K562 (cell line): Measurements from ENCODE around the gene EZH1. TPM values are rescaled to one million over a fixed set of nuclear protein-coding genes. Genes with fewer than 3 reads are reported as not detected.

Source experiments
- BCOR ChIP-seq: fragments of 450-650 bp; IDR thresholded peaks from 2 replicates; pipeline ENCODE4 v1.6.1; 2016
- BRD9 ChIP-seq: fragments of 450-650 bp; IDR thresholded peaks from 2 replicates; pipeline ENCODE4 v1.6.1; 2018; ENCODE audit warnings: low read depth; ENCODE audit not compliant: partially characterized antibody
- CBFA2T2 ChIP-seq: fragments of 450-650 bp; conservative IDR thresholded peaks from 2 replicates; pipeline ENCODE4 v1.6.1; 2017; ENCODE audit warnings: mild to moderate bottlenecking
- CBFA2T3 ChIP-seq: fragments of 450-650 bp; IDR thresholded peaks from 2 replicates; pipeline ENCODE4 v1.6.1; 2017
- ELF4 ChIP-seq: fragments of 450-650 bp; formaldehyde crosslinking; IDR thresholded peaks from 2 replicates; pipeline ENCODE4 v1.4.0; 2022; ENCODE audit warnings: missing genetic modification characterization
- EP400 ChIP-seq: fragments of 450-650 bp; IDR thresholded peaks from 2 replicates; pipeline ENCODE4 v1.6.1; 2017; ENCODE audit warnings: antibody characterized with exemption, mild to moderate bottlenecking, moderate library complexity
- HDAC3 ChIP-seq: fragments of 450-650 bp; IDR thresholded peaks from 2 replicates; pipeline ENCODE4 v1.6.1; 2018; ENCODE audit warnings: borderline replicate concordance, mild to moderate bottlenecking, moderate library complexity; ENCODE audit not compliant: partially characterized antibody
- NCOA2 ChIP-seq, 2 experiments: fragments of 450-650 bp; IDR thresholded peaks; 2 replicates each; pipeline ENCODE4 v1.6.1; 2018; ENCODE audit warnings: mild to moderate bottlenecking in 2 of 2, moderate library complexity in 1 of 2; ENCODE audit not compliant: partially characterized antibody in 2 of 2
- NR1H2 ChIP-seq: sonication (generic); formaldehyde crosslinking; IDR thresholded peaks from 2 replicates; pipeline ENCODE4 v1.4.0; 2020; ENCODE audit warnings: mild to moderate bottlenecking, missing genetic modification reagents
- NR3C1 ChIP-seq: sonication (generic); formaldehyde crosslinking; IDR thresholded peaks from 2 replicates; pipeline ENCODE4 v1.8.1; 2022; ENCODE audit warnings: missing genetic modification reagents
- PHF21A ChIP-seq: fragments of 450-650 bp; IDR thresholded peaks from 2 replicates; pipeline ENCODE4 v1.6.1; 2017; ENCODE audit warnings: low read depth, borderline replicate concordance
- PREB ChIP-seq: sonication (generic); formaldehyde crosslinking; IDR thresholded peaks from 2 replicates; pipeline ENCODE4 v1.8.1; 2023; ENCODE audit warnings: mild to moderate bottlenecking, missing genetic modification reagents
- RBM22 ChIP-seq: fragments of 200-400 bp; formaldehyde crosslinking; IDR thresholded peaks from 2 replicates; pipeline ENCODE4 v1.6.1; 2018; ENCODE audit warnings: low read length, low read depth; ENCODE audit not compliant: poor library complexity, severe bottlenecking
- SAFB2 ChIP-seq: fragments of 200-400 bp; formaldehyde crosslinking; IDR thresholded peaks from 2 replicates; pipeline ENCODE4 v1.6.1; 2018; ENCODE audit warnings: borderline replicate concordance, low read length, low read depth, moderate library complexity; ENCODE audit not compliant: severe bottlenecking
- SMARCB1 ChIP-seq: IDR thresholded peaks from 2 replicates; pipeline ENCODE4 v1.6.1; 2011; ENCODE audit warnings: improper control_type of control experiment, low read depth; ENCODE audit not compliant: insufficient read length
- SMARCE1 ChIP-seq: fragments of 450-650 bp; IDR thresholded peaks from 2 replicates; pipeline ENCODE4 v1.7.1; 2016; ENCODE audit warnings: mild to moderate bottlenecking
- TCF3 ChIP-seq: sonication (generic); formaldehyde crosslinking; IDR thresholded peaks from 2 replicates; pipeline ENCODE4 v1.4.0; 2020; ENCODE audit warnings: mild to moderate bottlenecking, missing genetic modification reagents
- ZC3H11A ChIP-seq: IDR thresholded peaks from 2 replicates; pipeline ENCODE4 v1.6.1; 2012; ENCODE audit warnings: low read depth, low read length, improper control_type of control experiment
- ZNF232 ChIP-seq: sonication (generic); formaldehyde crosslinking; IDR thresholded peaks from 2 replicates; pipeline ENCODE4 v1.8.0; 2022; ENCODE audit warnings: mild to moderate bottlenecking, missing genetic modification reagents
- ZNF324 ChIP-seq: fragments of 250-450 bp; sonication (Bioruptor Pico); IDR thresholded peaks from 2 replicates; pipeline ENCODE4 v1.4.0; 2020; ENCODE audit warnings: mild to moderate bottlenecking
- ZNF395 ChIP-seq: fragments of 200-800 bp; sonication (Bioruptor generic); IDR thresholded peaks from 2 replicates; pipeline ENCODE4 v1.6.1; 2017; ENCODE audit warnings: missing genetic modification characterization, missing compliant biosample characterization
- ZNF609 ChIP-seq: sonication (generic); formaldehyde crosslinking; IDR thresholded peaks from 2 replicates; pipeline ENCODE4 v1.8.1; 2023; ENCODE audit warnings: missing genetic modification reagents, mild to moderate bottlenecking, borderline replicate concordance
- ZNF696 ChIP-seq: fragments of 250-450 bp; sonication (Bioruptor Pico); conservative IDR thresholded peaks from 2 replicates; pipeline ENCODE4 v1.4.0; 2020; ENCODE audit warnings: mild to moderate bottlenecking, moderate library complexity
- polyA plus RNA-seq, 8 experiments: library from polyadenylated mRNA; depleted of rRNA in 4 of 8; stranded (reverse) in 5 of 8; unstranded in 3 of 8; fragments of >200 nt; fragmentation: Nextera tagmentation in 2 of 8; fragmentation: Illumina TruSeq in 1 of 8; extraction: Ambion mirVana in 2 of 8; extraction: Trizol in 1 of 8; gene quantifications; 2 replicates each; pipeline versions ENCODE4 v1.2.1 to v1.2.3, GENCODE V29; 2011 to 2014; ENCODE audit warnings: inconsistent platforms in 1 of 8, missing spikeins in 1 of 8
- total RNA-seq, 7 experiments: library from RNA; depleted of rRNA in 6 of 7; stranded (reverse); fragments of >200 nt in 6 of 7; fragmentation: Illumina TruSeq in 2 of 7; extraction: Trizol in 2 of 7; gene quantifications; 2 replicates each; pipeline versions ENCODE4 v1.2.1 to v1.2.3, GENCODE V29; 2011 to 2021; ENCODE audit warnings: low replicate concordance in 1 of 7

Gene EZH1
- total and polyA plus RNA-seq, 9 of the 15 experiments (the other 6 are each of a cell fraction or from before 2014, with no cell fraction given), result 8.6 to 40.8 (median 22.9) TPM

- TF ChIP-seq ZNF609 (no peak), SAFB2 (no peak), CBFA2T2 (peak; percentile 96), SMARCB1 (no peak), ZNF696 (CRISPR knock-in tag) (no peak), TCF3 (CRISPR knock-in tag) (peak; percentile 97), HDAC3 (peak; percentile 91), ELF4 (CRISPR knock-in tag) (no peak), NR3C1 (no peak), ZNF395 (CRISPR knock-in tag) (peak; percentile 55; the same call in 1 of the 2 replicates), BCOR (peak; percentile 65; the same call in 1 of the 2 replicates), PREB (no peak), NR1H2 (CRISPR knock-in tag) (no peak), ZNF232 (CRISPR knock-in tag) (no peak), ZNF324 (CRISPR knock-in tag) (no peak), RBM22 (no peak), BRD9 (no peak), EP400 (no peak), ZC3H11A (no peak), SMARCE1 (peak; percentile 89), PHF21A (peak; percentile 72; the same call in 1 of the 2 replicates), NCOA2 (IDR thresholded peaks at IDR 0.05; ENCODE audit: partially characterized antibody in 2 of 2) (no peak), CBFA2T3 (peak; percentile 98)
Observed at GRCh38 chr17:42750739-42751344, 6.0 kb upstream of the EZH1 start (continued).
